HepG2 (cell line): ENCODE measurements around the gene CNOT8. TPM values are rescaled to one million over a fixed set of nuclear protein-coding genes. Genes with fewer than 3 reads are reported as not detected.

Experiments
- BRD4 ChIP-seq: sonication (generic); formaldehyde crosslinking; IDR thresholded peaks from 2 replicates; pipeline ENCODE4 v1.4.0; 2020; ENCODE audit warnings: missing genetic modification reagents
- FOXM1 ChIP-seq: sonication (generic); formaldehyde crosslinking; IDR thresholded peaks from 2 replicates; pipeline ENCODE4 v1.5.0; 2020; ENCODE audit warnings: missing genetic modification reagents
- GATAD2A ChIP-seq: IDR thresholded peaks from 2 replicates; pipeline ENCODE4 v1.6.1; 2016
- GLI4 ChIP-seq: sonication (generic); formaldehyde crosslinking; IDR thresholded peaks from 2 replicates; pipeline ENCODE4 v1.5.1; 2020; ENCODE audit warnings: missing genetic modification reagents, mild to moderate bottlenecking, moderate library complexity, borderline replicate concordance
- GRHL1 ChIP-seq: sonication (generic); formaldehyde crosslinking; conservative IDR thresholded peaks from 2 replicates; pipeline ENCODE4 v1.8.0; 2022; ENCODE audit warnings: missing genetic modification reagents
- MAFK ChIP-seq, 2 experiments: IDR thresholded peaks in 1 of 2; conservative IDR thresholded peaks in 1 of 2; 2 replicates each; pipeline ENCODE4 v1.6.1; 2011; ENCODE audit warnings: improper control_type of control experiment in 2 of 2, low read length in 2 of 2
- MBNL3 ChIP-seq: fragments of 250-450 bp; sonication (Bioruptor Pico); conservative IDR thresholded peaks from 2 replicates; pipeline ENCODE4 v1.8.0; 2022; ENCODE audit warnings: mild to moderate bottlenecking, inconsistent platforms
- NAIF1 ChIP-seq: sonication (generic); formaldehyde crosslinking; IDR thresholded peaks from 2 replicates; pipeline ENCODE4 v1.5.0; 2020; ENCODE audit warnings: mild to moderate bottlenecking, missing genetic modification reagents, borderline replicate concordance
- SIN3B ChIP-seq: fragments of 150-350 bp; IDR thresholded peaks from 2 replicates; pipeline ENCODE4 v1.6.1; 2014; ENCODE audit warnings: low read length
- SYNCRIP ChIP-seq: fragments of 200-400 bp; formaldehyde crosslinking; IDR thresholded peaks from 2 replicates; pipeline ENCODE4 v1.6.1; 2018; ENCODE audit warnings: mild to moderate bottlenecking, low read depth, low read length; ENCODE audit not compliant: insufficient read depth
- TRAFD1 ChIP-seq: sonication (generic); formaldehyde crosslinking; IDR thresholded peaks from 2 replicates; pipeline ENCODE4 v1.5.1; 2020; ENCODE audit warnings: missing genetic modification reagents, mild to moderate bottlenecking, borderline replicate concordance
- ZNF333 ChIP-seq: sonication (generic); formaldehyde crosslinking; IDR thresholded peaks from 2 replicates; pipeline ENCODE4 v1.4.0; 2020; ENCODE audit warnings: mild to moderate bottlenecking, missing genetic modification reagents, borderline replicate concordance
- ZNF33B ChIP-seq: sonication (generic); formaldehyde crosslinking; IDR thresholded peaks from 2 replicates; pipeline ENCODE4 v1.5.1; 2020; ENCODE audit warnings: mild to moderate bottlenecking, missing genetic modification reagents
- ZNF598 ChIP-seq: sonication (generic); formaldehyde crosslinking; IDR thresholded peaks from 2 replicates; pipeline ENCODE4 v1.5.1; 2020; ENCODE audit warnings: mild to moderate bottlenecking, missing genetic modification reagents, borderline replicate concordance
- ZSCAN22 ChIP-seq: sonication (generic); formaldehyde crosslinking; IDR thresholded peaks from 2 replicates; pipeline ENCODE4 v1.4.0; 2020; ENCODE audit warnings: mild to moderate bottlenecking, missing genetic modification reagents
- ZSCAN30 ChIP-seq: sonication (generic); formaldehyde crosslinking; IDR thresholded peaks from 2 replicates; pipeline ENCODE4 v1.5.0; 2020; ENCODE audit warnings: mild to moderate bottlenecking, missing genetic modification reagents
- polyA plus RNA-seq, 8 experiments: library from polyadenylated mRNA; depleted of rRNA in 3 of 8; stranded (reverse) in 7 of 8; unstranded in 1 of 8; fragments of >200 nt; fragmentation: Illumina TruSeq in 4 of 8; extraction: Trizol in 4 of 8; gene quantifications; 2 replicates each; pipeline versions ENCODE4 v1.2.1 to v1.2.3, GENCODE V29; 2011 to 2016; ENCODE audit warnings: low read depth in 4 of 8, missing spikeins in 1 of 8, mixed read lengths in 1 of 8; ENCODE audit not compliant: insufficient read depth in 1 of 8
- total RNA-seq, 5 experiments: library from RNA; depleted of rRNA; stranded (reverse); fragments of >200 nt; fragmentation: Illumina TruSeq; extraction: Trizol; gene quantifications; 2 replicates each; pipeline ENCODE4 v1.2.3, GENCODE V29; 2016; ENCODE audit warnings: low read depth in 1 of 5
- TF ChIP-seq, protein P1 (sequence below): sonication (generic); formaldehyde crosslinking; IDR thresholded peaks from 2 replicates; pipeline ENCODE4 v1.9.0; 2021; ENCODE audit warnings: missing genetic modification reagents, borderline replicate concordance
- TF ChIP-seq, protein P2 (sequence below): sonication (generic); formaldehyde crosslinking; IDR thresholded peaks from 2 replicates; pipeline ENCODE4 v1.5.0; 2020; ENCODE audit warnings: missing genetic modification reagents
- TF ChIP-seq, protein P3 (sequence below): sonication (generic); formaldehyde crosslinking; IDR thresholded peaks from 2 replicates; pipeline ENCODE4 v1.8.0; 2022; ENCODE audit warnings: mild to moderate bottlenecking, missing genetic modification reagents

The CNOT8 gene
- total and polyA plus RNA-seq, 2 of the 13 experiments (the other 11 are each of a cell fraction or from before 2014, with no cell fraction given) = 37.1 to 74.9 TPM

DNA sequence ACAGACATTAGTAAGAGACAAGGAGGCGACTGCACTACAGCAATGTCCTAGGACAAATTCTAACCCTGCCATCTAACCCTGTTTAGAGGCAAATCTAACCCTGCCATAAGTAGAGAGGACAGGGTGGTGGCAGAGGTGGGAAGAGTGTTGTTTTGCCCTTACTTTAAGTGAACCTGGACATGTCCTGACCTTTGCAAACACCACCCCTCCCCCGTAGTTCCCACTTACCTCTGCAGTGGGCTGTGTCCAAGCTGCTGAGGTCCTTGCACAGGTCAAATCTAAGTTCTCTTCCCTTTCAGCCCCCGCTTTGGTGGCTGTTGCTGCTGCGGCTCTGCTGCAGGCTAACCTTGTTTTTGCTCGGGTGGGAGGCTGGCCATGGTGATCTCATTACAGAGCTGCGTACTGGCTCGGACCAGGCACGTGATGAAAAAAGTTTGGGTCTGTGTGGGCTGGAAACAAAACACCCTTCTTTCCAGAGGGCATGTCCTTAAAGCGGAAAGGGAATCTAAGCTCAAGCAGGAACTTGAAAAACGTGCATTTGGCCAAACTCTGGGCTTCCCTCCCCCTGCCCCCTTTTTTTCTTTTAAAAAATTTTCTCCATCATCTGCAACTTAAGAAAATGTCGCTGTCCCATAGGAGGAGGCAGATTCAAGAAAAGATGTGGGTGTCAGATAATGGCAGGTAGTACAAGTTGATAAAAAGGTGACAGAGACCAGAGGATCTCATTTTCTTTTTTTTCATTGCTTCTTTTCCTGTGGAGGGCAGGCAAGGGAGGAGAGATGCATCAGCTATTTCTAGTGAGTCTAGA lies 8.0 kb upstream of the CNOT8 start, which contains the start of gene FAXDC2 (continued):
- TF ChIP-seq ZNF598 (CRISPR knock-in tag) (no peak), TRAFD1 (CRISPR knock-in tag) (no peak), GATAD2A (CRISPR knock-in tag) (peak; percentile 51; the same call in 1 of the 2 replicates), SYNCRIP (no peak), GLI4 (CRISPR knock-in tag) (no peak), MAFK (conservative IDR thresholded peaks at IDR 0.05 in 1 of 2, IDR thresholded peaks at IDR 0.05 in 1 of 2; ENCODE audit: low read length in 2 of 2) (no peak), BRD4 (CRISPR knock-in tag) (no peak), ZNF33B (0 out of 2 replicates have a peak, but pooled peaks have one; percentile 56), ZSCAN22 (CRISPR knock-in tag) (no peak), MBNL3 (CRISPR knock-in tag) (no peak), FOXM1 (CRISPR knock-in tag) (no peak), NAIF1 (CRISPR knock-in tag) (no peak), GRHL1 (CRISPR knock-in tag) (no peak), ZNF333 (CRISPR knock-in tag) (no peak), ZSCAN30 (no peak), SIN3B (no peak)
- TF ChIP-seq, protein P1, sequence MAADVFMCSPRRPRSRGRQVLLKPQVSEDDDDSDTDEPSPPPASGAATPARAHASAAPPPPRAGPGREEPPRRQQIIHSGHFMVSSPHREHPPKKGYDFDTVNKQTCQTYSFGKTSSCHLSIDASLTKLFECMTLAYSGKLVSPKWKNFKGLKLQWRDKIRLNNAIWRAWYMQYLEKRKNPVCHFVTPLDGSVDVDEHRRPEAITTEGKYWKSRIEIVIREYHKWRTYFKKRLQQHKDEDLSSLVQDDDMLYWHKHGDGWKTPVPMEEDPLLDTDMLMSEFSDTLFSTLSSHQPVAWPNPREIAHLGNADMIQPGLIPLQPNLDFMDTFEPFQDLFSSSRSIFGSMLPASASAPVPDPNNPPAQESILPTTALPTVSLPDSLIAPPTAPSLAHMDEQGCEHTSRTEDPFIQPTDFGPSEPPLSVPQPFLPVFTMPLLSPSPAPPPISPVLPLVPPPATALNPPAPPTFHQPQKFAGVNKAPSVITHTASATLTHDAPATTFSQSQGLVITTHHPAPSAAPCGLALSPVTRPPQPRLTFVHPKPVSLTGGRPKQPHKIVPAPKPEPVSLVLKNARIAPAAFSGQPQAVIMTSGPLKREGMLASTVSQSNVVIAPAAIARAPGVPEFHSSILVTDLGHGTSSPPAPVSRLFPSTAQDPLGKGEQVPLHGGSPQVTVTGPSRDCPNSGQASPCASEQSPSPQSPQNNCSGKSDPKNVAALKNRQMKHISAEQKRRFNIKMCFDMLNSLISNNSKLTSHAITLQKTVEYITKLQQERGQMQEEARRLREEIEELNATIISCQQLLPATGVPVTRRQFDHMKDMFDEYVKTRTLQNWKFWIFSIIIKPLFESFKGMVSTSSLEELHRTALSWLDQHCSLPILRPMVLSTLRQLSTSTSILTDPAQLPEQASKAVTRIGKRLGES = no peak
- TF ChIP-seq, protein P2, sequence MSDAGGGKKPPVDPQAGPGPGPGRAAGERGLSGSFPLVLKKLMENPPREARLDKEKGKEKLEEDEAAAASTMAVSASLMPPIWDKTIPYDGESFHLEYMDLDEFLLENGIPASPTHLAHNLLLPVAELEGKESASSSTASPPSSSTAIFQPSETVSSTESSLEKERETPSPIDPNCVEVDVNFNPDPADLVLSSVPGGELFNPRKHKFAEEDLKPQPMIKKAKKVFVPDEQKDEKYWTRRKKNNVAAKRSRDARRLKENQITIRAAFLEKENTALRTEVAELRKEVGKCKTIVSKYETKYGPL (CRISPR knock-in tag) = no peak
- TF ChIP-seq, protein P3, sequence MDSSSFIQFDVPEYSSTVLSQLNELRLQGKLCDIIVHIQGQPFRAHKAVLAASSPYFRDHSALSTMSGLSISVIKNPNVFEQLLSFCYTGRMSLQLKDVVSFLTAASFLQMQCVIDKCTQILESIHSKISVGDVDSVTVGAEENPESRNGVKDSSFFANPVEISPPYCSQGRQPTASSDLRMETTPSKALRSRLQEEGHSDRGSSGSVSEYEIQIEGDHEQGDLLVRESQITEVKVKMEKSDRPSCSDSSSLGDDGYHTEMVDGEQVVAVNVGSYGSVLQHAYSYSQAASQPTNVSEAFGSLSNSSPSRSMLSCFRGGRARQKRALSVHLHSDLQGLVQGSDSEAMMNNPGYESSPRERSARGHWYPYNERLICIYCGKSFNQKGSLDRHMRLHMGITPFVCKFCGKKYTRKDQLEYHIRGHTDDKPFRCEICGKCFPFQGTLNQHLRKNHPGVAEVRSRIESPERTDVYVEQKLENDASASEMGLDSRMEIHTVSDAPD (CRISPR knock-in tag) = no peak
